NCI-H2107 treated with DMSO at 0.1 percent for 48 hours (cell line): ENCODE data around the gene LBHD1.
"Not testable (repeated sequence)": the region's sequence is repeated elsewhere in the genome, so short reads cannot be mapped to it uniquely, and the experiment has no call there.

Experiments used
- DNase-seq: peaks from one replicate; lab custom pipeline; 2025; ENCODE audit not compliant: unreplicated experiment; lab: John Stamatoyannopoulos, UW

The LBHD1 gene

DNA sequence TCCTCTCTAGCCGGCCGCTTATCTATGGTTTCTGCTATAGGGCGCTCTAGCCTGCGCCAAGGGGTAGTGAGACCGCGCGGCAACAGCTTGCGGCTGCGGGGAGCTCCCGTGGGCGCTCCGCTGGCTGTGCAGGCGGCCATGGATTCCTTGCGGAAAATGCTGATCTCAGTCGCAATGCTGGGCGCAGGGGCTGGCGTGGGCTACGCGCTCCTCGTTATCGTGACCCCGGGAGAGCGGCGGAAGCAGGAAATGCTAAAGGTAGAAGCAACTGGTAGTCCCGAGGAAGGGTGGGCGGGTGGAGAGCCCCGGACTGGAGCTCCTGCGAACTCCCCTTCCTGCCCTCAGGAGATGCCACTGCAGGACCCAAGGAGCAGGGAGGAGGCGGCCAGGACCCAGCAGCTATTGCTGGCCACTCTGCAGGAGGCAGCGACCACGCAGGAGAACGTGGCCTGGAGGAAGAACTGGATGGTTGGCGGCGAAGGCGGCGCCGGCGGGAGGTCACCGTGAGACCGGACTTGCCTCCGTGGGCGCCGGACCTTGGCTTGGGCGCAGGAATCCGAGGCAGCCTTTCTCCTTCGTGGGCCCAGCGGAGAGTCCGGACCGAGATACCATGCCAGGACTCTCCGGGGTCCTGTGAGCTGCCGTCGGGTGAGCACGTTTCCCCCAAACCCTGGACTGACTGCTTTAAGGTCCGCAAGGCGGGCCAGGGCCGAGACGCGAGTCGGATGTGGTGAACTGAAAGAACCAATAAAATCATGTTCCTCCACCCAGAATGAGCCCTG lies at the start of gene LBHD1, which contains the start of gene UQCC3:
Gene LBHD1, minus strand, starts transcription at position 660 of the 782 bp plus-strand sequence. CDS start 2,236 bp downstream, outside the sequence.
Gene UQCC3, plus strand, starts transcription at position 66 of the 782 bp plus-strand sequence. Its CDS starts 73 bp downstream, at position 139.
- peak; percentile 38 for DNase-seq

DNA sequence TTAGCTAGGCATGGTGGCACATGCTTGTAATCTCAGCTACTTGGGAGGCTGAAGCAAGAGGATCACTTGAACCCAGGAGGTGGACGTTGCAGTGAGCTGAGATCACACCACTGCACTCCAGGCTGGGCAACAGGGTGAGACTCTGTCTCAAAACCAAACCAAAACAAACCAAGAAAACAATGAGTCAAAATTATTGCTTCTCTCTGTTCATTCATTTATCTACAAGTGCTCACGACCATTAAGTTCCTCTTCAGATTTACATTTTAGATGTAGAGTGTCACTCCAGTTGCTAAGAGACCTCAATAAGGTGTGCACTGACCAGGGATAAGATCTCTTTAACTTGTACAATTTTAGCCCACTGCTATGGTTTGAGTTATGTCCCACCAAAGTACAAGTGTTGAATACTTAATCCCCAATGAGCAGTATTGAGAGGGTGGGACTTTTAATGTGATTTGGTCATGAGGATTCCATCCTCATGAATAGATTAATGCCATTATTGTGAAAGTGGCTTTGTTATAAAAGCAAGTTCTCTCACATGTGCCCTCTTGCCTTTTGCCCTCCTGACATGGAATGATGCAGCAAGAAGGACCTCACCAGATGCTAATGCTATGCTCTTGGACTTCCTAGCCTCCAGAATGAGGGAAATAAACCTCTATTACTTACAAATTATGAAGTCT lies 47.4 kb upstream of the LBHD1 start:
- no peak for DNase-seq

- no peak for DNase-seq
These were observed 44.7 kb upstream of the LBHD1 start for GRCh38 chr11:62716816-62717215.

- no peak for DNase-seq
These were observed 44.1 kb upstream of the LBHD1 start for GRCh38 chr11:62716206-62716605.

- DNase-seq, result no peak
These were observed 43.4 kb upstream of the LBHD1 start for GRCh38 chr11:62715150-62716130.

DNA sequence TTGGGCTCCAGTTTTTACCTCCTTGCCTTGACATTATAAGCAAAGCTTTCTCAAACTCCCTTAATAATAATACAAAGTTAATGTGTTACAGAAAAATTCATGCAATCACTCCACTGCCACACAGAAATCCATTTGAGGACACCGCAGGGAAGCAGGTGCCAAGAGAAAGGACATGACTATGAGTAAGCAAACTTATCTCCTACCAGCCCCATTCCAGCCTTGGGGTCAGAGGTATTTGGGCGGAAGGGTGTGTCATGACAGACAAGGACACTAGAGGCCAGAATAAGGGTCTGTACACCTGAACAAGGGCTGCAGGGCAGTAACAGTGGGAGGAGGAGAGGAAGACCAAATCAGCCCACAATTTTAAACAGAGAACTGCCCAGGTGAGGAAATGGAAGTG lies 41.3 kb upstream of the LBHD1 start:
- DNase-seq, result no peak

GRCh38 chr11:62712861-62713260 lies 40.8 kb upstream of the LBHD1 start:
- DNase-seq, result no peak

GRCh38 chr11:62712276-62712812 lies 40.3 kb upstream of the LBHD1 start:
- no peak for DNase-seq

GRCh38 chr11:62710001-62710345 lies 37.9 kb upstream of the LBHD1 start:
- no peak for DNase-seq

GRCh38 chr11:62709247-62710000 lies 37.4 kb upstream of the LBHD1 start:
- DNase-seq, result peak; percentile 98

DNA sequence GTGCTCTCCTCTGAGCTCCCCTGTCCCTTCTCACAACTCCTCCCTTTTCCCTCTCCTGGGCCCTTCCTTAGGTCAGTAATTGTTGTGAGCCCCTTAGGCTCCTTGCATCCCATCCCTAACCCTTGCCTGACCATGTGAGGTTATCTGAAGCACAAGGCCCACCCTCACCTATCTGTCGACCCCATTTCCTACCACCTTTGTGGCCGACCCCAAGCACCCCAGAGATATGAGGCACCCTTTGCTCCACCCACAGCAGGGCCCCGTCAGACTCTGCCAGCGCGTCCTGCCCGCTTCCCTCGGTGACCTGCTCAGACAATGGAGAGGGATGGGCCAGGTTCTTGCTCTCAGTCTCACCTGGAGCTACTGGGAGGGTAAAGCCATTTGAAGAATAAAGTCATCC lies 36.7 kb upstream of the LBHD1 start:
- DNase-seq, result no peak

GRCh38 chr11:62708392-62708791 lies 36.3 kb upstream of the LBHD1 start:
- no peak for DNase-seq

DNA sequence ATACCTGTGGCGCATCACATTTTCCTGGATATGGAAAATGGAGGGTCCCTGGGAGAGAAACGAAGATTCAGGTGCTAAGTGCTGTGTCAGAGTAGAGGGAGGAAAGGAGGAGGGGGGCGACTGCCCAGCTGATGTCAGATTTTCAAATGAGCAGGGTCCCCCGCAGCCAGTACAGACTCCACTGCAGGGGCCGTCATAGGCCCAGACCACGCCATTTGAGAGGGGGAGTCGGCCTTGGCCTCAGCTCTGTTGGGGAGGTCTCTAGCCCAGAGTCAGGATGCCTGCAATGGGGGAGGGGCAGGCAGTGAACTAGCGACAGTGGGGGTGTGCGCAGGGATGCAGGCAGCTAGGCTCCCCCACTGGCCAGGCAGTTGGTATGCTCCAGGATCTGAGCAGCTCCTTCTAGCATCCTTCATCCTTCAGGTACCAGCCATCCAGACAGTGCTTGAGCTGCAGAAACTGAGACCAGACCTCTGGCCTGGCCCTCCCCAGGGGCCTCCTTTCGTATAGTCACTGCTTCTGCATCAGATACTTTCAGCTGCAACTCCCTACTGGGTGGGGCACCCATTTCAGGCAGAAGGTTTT lies 35.3 kb upstream of the LBHD1 start, which contains the start of the genes BSCL2 and GNG3:
Gene BSCL2, minus strand, starts transcription at position 148 of the 585 bp plus-strand sequence. CDS start 229 bp downstream, outside the sequence.
Gene GNG3, plus strand, starts transcription at position 400 of the 585 bp plus-strand sequence. CDS start 620 bp downstream, outside the sequence.
- DNase-seq, result no peak

- no peak for DNase-seq
These were observed 34.8 kb upstream of the LBHD1 start for GRCh38 chr11:62706850-62707247.

DNA sequence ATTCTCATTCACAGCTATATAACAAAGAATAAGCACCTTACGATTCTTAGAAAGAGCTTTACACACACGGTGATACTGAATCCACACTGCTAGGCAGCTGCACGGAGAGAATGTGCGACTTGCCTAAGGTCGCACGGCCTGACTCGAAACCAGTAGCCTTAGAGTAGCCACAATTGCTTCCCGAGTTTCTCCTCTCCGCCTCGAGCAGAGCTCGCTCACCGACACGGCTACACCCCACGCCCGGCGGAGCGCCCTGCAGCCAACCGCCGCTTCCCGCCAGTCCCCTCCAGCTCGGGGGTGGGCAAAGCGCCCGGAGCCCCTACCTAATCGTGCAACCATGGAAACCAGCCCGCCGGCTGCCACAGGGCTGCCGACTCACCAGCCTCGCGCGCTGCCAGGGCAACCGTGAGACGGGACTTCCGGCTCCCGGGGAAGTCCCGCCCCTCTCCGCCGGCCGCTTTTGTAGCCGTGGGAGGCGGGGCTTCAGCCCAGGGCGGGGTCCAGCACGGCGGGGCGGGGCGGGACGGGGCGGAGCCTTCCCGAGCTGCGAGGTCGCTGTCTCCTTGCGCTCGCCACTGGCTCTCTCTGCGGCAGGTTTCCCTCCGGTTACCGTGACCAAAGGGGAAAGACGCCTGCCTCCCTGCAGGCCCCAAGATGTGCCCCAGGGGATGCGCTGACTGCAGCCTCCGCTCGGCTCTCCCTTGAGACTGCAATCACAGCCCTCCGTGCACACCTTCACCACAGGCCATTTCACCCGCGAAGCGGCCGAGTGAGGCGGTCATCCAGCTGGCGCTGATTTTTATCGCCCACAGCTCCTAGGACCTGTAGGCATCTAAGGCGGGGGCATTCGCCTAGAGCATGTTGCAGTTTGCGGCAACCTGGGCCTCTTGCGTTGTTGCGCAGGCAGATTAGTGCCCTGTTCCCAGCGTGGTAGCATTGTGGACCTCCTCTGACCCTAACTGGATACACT lies 34.1 kb upstream of the LBHD1 start:
- DNase-seq, result peak; percentile 78

- DNase-seq, result no peak
These were observed 33.3 kb upstream of the LBHD1 start for GRCh38 chr11:62705413-62705812.

- DNase-seq, result not testable (repeated sequence)
These were observed 31.9 kb upstream of the LBHD1 start for GRCh38 chr11:62703921-62704320.

DNA sequence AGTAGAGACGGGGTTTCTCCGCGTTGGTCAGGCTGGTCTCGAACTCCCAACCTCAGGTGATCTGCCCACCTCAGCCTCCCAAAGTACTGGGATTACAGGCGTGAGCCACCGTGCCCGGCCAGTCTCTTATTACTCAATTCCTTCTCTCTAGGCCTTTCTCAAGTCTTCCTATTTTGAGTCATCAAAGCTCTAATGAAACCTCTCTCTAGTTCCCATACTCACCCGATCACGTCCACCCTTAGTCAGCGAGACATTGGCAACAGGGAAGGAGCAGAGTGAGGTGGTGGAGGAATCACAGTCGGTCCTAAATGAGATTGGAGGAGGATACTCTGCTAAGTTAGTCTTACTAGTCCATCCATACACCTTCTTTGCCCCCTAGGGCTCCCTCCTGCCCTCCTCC lies 30.2 kb upstream of the LBHD1 start:
- DNase-seq, result no peak
